ENCODE measurements around the gene ARPC1A. TPM values are rescaled to one million over a fixed set of nuclear protein-coding genes. Genes with fewer than 3 reads are reported as not detected.
"Not testable (repeated sequence)": the region's sequence is repeated elsewhere in the genome, so short reads cannot be mapped to it uniquely, and the experiment has no call there.

ARPC1A gene
- total RNA-seq, 1 donor from 2014 or later, result 54.4 TPM

GRCh38 chr7:99369767-99370391, 44.2 kb downstream of the ARPC1A start:
- DNase-seq (ENCODE audit: low spot score), result no peak

GRCh38 chr7:99371376-99371920, 45.8 kb downstream of the ARPC1A start:
- no peak for DNase-seq (ENCODE audit: low spot score)

- peak; percentile 85 for DNase-seq (ENCODE audit: low spot score)
Measured at GRCh38 chr7:99372275-99373090, 46.8 kb downstream of the ARPC1A start.

- no peak for DNase-seq (ENCODE audit: low spot score)
Measured at GRCh38 chr7:99373091-99374066, 47.7 kb downstream of the ARPC1A start.

- peak; percentile 81 for DNase-seq (ENCODE audit: low spot score)
Measured at GRCh38 chr7:99374111-99375064, 48.7 kb downstream of the ARPC1A start, which contains the start of gene ARPC1B. ARPC1B (plus strand) TSS chr7:99374730; CDS start chr7:99385715, 10,985 bp downstream.

GRCh38 chr7:99375070-99375807, 49.5 kb downstream of the ARPC1A start:
- peak; percentile 86 for DNase-seq (ENCODE audit: low spot score)

- peak; percentile 95 for DNase-seq (ENCODE audit: low spot score)
Measured at GRCh38 chr7:99379043-99379577, 53.4 kb downstream of the ARPC1A start.

GRCh38 chr7:99379693-99380031, 54.0 kb downstream of the ARPC1A start:
- DNase-seq (ENCODE audit: low spot score), result not testable (repeated sequence)

- DNase-seq (ENCODE audit: low spot score), result peak; percentile 74
Measured at GRCh38 chr7:99380032-99380822, 54.5 kb downstream of the ARPC1A start.

GRCh38 chr7:99380823-99381663, 55.3 kb downstream of the ARPC1A start:
- no peak for DNase-seq (ENCODE audit: low spot score)

- no peak for DNase-seq (ENCODE audit: low spot score)
Measured at GRCh38 chr7:99381664-99382075, 56.0 kb downstream of the ARPC1A start.

- DNase-seq (ENCODE audit: low spot score), result no peak
Measured at GRCh38 chr7:99383203-99383602, 57.5 kb downstream of the ARPC1A start.

GRCh38 chr7:99383791-99384370, 58.2 kb downstream of the ARPC1A start:
- DNase-seq (ENCODE audit: low spot score), result no peak

- no peak for DNase-seq (ENCODE audit: low spot score)
Measured at GRCh38 chr7:99384523-99384922, 58.8 kb downstream of the ARPC1A start.

- no peak for DNase-seq (ENCODE audit: low spot score)
Measured at GRCh38 chr7:99385564-99385963, 59.9 kb downstream of the ARPC1A start.

- no peak for DNase-seq (ENCODE audit: low spot score)
Measured at GRCh38 chr7:99386584-99387238, 61.0 kb downstream of the ARPC1A start.

GRCh38 chr7:99387239-99387635, 61.5 kb downstream of the ARPC1A start:
- DNase-seq (ENCODE audit: low spot score), result not testable (repeated sequence)

All from umbilical cord (tissue), 2 donors.